Measurements from ENCODE around the gene C4orf51. TPM values are rescaled to one million over a fixed set of nuclear protein-coding genes. Genes with fewer than 3 reads are reported as not detected.
A peak's percentile ranks its signal among the peaks of the same experiment; 100 is the strongest.
"Not testable (repeated sequence)": the region's sequence is repeated elsewhere in the genome, so short reads cannot be mapped to it uniquely, and the experiment has no call there.

Gene C4orf51
- not detected for total RNA-seq

DNA sequence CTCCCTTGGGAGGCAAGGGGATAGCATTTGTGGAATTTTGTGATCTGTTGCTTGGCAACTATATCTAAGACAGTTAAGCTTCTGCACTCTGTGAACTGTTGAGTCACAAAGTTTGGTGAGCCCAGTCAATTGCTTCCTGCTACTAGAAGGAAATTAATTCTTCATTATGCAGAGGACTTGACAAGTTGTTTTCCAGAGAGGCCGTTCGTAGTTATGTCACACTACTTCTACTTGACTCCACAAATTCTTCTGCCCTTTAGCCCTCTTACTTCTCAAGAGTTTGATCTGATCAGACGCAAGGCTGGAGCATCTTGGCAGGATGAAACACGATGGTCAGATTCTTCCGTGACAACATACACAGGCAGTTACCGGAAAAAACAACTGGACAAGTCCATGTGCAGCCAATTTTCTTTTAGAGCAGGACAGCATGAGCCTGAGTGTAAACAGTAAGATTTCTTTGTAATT lies at the start of gene C4orf51:
TSS of gene C4orf51 (plus strand) at position 156 of the 465 bp plus-strand sequence. CDS start at position 214, 58 bp downstream.
- DNase-seq (ENCODE audit: low spot score) (no peak), ATAC-seq (no peak)

GRCh38 chr4:145635117-145635516 lies 44.8 kb upstream of the C4orf51 start:
- DNase-seq (ENCODE audit: low spot score) (no peak), ATAC-seq (no peak)

DNA sequence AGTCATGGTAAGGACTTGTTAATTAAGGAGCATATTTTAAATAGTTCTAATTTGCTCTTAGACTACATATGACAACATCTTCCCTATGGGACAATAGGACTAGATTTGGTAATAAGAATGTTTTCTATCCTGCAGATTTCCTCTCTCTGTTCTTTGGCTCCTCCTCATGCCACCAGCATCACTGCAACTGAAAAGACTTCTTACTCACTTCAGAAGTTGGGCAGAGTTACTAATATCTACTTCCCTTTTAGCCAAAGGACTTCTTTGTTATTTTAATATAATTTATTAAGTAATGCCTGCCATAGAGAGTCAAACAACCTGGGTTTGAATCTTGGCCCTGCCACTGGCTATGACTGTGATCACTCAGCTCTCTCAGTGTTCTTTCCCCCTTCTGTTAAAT lies 44.3 kb upstream of the C4orf51 start:
- DNase-seq (ENCODE audit: low spot score) (no peak), ATAC-seq (no peak)

- DNase-seq (ENCODE audit: low spot score) (no peak), ATAC-seq (no peak)
Measured at GRCh38 chr4:145639186-145639698, 40.7 kb upstream of the C4orf51 start.

DNA sequence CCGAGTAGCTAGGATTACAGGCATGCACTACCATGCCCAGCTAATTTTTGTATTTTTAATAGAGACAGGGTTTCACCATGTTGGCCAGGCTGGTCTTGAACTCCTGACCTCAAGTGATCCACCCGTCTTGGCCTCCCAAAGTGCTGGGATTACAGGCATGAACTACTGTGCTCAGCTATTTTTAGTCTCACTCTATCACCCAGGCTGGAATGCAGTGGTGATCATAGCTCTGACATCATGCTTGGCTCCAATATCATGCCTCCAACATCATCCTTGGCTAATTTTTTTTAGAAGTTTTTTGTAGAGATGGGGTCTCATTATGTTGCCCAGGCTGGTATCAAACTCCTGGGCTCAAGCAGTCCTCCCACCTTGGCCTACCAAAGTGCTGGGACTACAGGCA lies 39.7 kb upstream of the C4orf51 start:
- DNase-seq (ENCODE audit: low spot score); ATAC-seq: not testable (repeated sequence)

GRCh38 chr4:145643295-145643694 lies 36.7 kb upstream of the C4orf51 start:
- no peak for DNase-seq (ENCODE audit: low spot score)
- no peak for ATAC-seq

GRCh38 chr4:145644699-145645098 lies 35.2 kb upstream of the C4orf51 start:
- DNase-seq (ENCODE audit: low spot score): no peak
- ATAC-seq: no peak

- no peak for DNase-seq (ENCODE audit: low spot score)
- no peak for ATAC-seq
Measured at GRCh38 chr4:145656156-145656555, 23.8 kb upstream of the C4orf51 start.

GRCh38 chr4:145660064-145660463 lies 19.9 kb upstream of the C4orf51 start:
- ATAC-seq (no peak), DNase-seq (ENCODE audit: low spot score) (no peak)

DNA sequence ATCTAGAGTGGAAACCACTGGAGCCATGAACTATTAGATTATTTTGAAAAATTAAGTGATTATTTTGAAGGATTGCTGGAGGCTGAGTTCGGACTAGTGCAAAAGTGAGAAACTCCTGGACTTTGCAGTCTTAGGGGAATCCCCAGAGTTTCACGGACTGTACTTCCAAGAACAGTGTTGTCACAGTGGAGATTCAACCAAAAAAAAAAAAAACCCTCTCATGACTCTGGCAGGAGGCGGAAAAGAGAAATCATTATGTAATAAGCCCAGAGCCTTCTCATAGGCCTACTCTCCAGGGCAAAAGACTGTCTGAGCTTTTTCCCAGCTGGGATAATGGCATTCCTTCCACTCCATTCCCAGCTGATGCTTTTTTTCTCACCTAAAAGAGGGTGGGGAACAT lies 16.8 kb upstream of the C4orf51 start:
- DNase-seq (ENCODE audit: low spot score) (no peak), ATAC-seq (peak; percentile 86)

DNA sequence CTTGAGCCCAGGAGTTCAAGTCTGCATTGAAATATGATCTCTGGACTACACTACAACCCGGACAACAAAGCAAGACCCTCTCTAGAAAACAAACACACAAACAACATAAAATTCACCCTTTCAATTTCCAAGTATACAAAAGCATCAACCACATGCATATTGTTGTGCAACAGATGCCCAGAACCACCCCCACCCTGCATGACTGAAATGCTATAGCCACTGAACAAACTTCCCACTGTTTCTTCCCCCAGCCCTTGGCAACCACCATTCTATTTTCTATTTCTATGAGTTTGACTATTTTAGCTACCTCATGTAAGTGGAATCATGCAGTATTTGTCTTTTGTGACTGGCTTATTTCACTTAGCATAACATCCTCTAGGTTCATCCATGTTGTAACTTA lies 14.2 kb upstream of the C4orf51 start:
- ATAC-seq (no peak), DNase-seq (ENCODE audit: low spot score) (no peak)

DNA sequence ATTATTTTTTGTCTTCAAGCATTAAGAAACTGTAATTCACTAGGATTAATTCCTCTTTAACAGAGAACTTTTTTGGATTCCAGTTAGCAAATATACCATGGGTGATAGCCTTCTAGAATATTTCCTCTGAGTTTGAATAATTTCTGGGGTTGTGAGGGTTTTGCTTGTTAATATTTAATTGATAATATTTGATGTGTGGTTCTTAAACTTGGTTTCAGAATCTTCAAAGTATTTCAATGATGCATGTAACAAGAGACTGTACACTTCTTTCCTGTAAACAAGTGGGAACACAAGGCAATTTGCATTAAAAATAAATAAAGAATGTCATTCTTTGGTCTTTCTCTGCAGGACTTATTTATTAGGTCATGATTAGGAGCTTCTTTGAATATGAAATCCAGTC lies 9.5 kb upstream of the C4orf51 start:
- ATAC-seq: no peak
- no peak for DNase-seq (ENCODE audit: low spot score)

- DNase-seq (ENCODE audit: low spot score) (no peak), ATAC-seq (no peak)
Measured at GRCh38 chr4:145679520-145679919, 426 bp upstream of the C4orf51 start.

- no peak for ATAC-seq
- no peak for DNase-seq (ENCODE audit: low spot score)
Measured at GRCh38 chr4:145680902-145681301, 956 bp downstream of the C4orf51 start.

- DNase-seq (ENCODE audit: low spot score) (no peak), ATAC-seq (no peak)
Measured at GRCh38 chr4:145681518-145681917, 1.6 kb downstream of the C4orf51 start.

DNA sequence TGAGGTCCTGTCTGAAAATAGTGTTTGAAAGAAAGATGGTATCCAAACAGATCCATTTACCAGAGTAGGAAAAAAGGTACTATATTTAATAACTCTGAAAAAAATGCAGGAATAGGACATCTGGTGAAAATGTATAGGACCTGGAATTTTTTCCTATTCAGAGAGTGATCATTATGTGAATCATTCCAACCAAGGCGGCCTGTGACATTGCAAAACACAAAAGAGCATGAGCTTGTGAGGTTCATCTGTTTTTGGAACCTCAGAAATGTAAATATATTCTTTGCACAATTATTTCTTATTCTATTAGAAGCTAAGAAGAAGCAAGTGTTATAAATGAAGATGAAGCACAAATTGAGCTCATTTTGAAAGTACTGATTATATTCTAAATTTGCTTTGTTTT lies 2.0 kb downstream of the C4orf51 start:
- DNase-seq (ENCODE audit: low spot score): no peak
- no peak for ATAC-seq

DNA sequence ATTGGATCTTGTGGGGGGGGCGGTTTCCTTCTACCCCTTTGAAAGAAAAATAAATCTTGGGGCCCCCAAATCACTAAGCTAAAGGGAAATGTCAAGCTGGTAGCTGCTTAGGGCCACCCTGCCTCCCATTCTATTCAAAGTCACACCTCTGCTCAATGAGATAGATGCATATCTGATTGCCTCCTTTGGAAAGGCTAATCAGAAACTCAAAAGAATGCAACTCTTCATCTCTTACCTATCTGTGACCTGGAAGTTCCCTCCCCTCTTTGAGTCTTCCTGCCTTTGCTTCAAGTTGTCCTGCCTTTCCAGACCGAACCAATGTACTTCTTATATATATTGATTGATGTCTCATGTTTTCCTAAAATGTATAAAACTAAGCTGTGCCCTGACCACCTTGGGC lies 7.0 kb downstream of the C4orf51 start:
- ATAC-seq (no peak), DNase-seq (ENCODE audit: low spot score) (no peak)

GRCh38 chr4:145690610-145691009 lies 10.7 kb downstream of the C4orf51 start:
- DNase-seq (ENCODE audit: low spot score) (no peak), ATAC-seq (no peak)

- not testable (repeated sequence) for DNase-seq (ENCODE audit: low spot score); ATAC-seq
Measured at GRCh38 chr4:145691416-145691815, 11.5 kb downstream of the C4orf51 start.

GRCh38 chr4:145694929-145695328 lies 15.0 kb downstream of the C4orf51 start:
- DNase-seq (ENCODE audit: low spot score) (no peak), ATAC-seq (no peak)

- DNase-seq (ENCODE audit: low spot score): no peak
- ATAC-seq: no peak
Measured at GRCh38 chr4:145697332-145697731, 17.4 kb downstream of the C4orf51 start.

- ATAC-seq: no peak
- DNase-seq (ENCODE audit: low spot score): no peak
Measured at GRCh38 chr4:145698507-145698906, 18.6 kb downstream of the C4orf51 start.

- ATAC-seq: no peak
- DNase-seq (ENCODE audit: low spot score): no peak
Measured at GRCh38 chr4:145703850-145704497, 24.0 kb downstream of the C4orf51 start.

Measured in left lobe of liver (tissue), 2 donors.